ENCODE data around the gene PTGES2. TPM values are rescaled to one million over a fixed set of nuclear protein-coding genes. Genes with fewer than 3 reads are reported as not detected.
"Not testable (repeated sequence)": the region's sequence is repeated elsewhere in the genome, so short reads cannot be mapped to it uniquely, and the experiment has no call there.

The PTGES2 gene
- total RNA-seq, 1 donor from 2014 or later: 65.4 TPM

- intact Hi-C loops (cut with micrococcal nuclease): no loop called here
Measured at GRCh38 chr9:128139621-128140020, 12.1 kb upstream of the PTGES2 start.

GRCh38 chr9:128138001-128138400, 10.5 kb upstream of the PTGES2 start:
- intact Hi-C loops (cut with micrococcal nuclease): no loop called here

- intact Hi-C loops (cut with micrococcal nuclease): no loop called here
Measured at GRCh38 chr9:128136816-128137793, 9.6 kb upstream of the PTGES2 start.

- intact Hi-C loops (cut with micrococcal nuclease): not testable (repeated sequence)
Measured at GRCh38 chr9:128135561-128135960, 8.0 kb upstream of the PTGES2 start.

- intact Hi-C loops (cut with micrococcal nuclease): not testable (repeated sequence)
Measured at GRCh38 chr9:128132139-128132538, 4.6 kb upstream of the PTGES2 start.

GRCh38 chr9:128131346-128131745, 3.8 kb upstream of the PTGES2 start:
- intact Hi-C loops (cut with micrococcal nuclease): not testable (repeated sequence)

GRCh38 chr9:128130651-128131050, 3.1 kb upstream of the PTGES2 start:
- intact Hi-C loops (cut with micrococcal nuclease): not testable (repeated sequence)

- intact Hi-C loops (cut with micrococcal nuclease): loop anchor here (5.0 kb wide), 6 partner anchors 72 to 733 kb away; partner anchors contain the start of genes CDK9, DNM1, LRSAM1 and RPL12
Measured at GRCh38 chr9:128129976-128130590, 2.6 kb upstream of the PTGES2 start.

- intact Hi-C loops (cut with micrococcal nuclease): loop anchor here (1.0 to 5.0 kb wide), 15 partner anchors 13 to 732 kb away; partner anchors contain the start of genes BBLN, CDK9, DNM1 and LRSAM1
Measured at GRCh38 chr9:128128836-128129590, 1.5 kb upstream of the PTGES2 start.

GRCh38 chr9:128127990-128128835, 684 bp upstream of the PTGES2 start:
- intact Hi-C loops (cut with micrococcal nuclease): loop anchor here (1.0 to 5.0 kb wide), 18 partner anchors 11 to 731 kb away; partner anchors contain the start of genes BBLN, CDK9, COQ4 and DNM1

GRCh38 chr9:128125580-128126354, 1.8 kb downstream of the PTGES2 start:
- intact Hi-C loops (cut with micrococcal nuclease): loop anchor here (2.0 to 5.0 kb wide), 7 partner anchors 77 to 728 kb away; partner anchors contain the start of genes CDK9, COQ4, DNM1 and LRSAM1

- intact Hi-C loops (cut with micrococcal nuclease): loop anchor here (5.0 kb wide), 6 partner anchors 77 to 728 kb away; partner anchors contain the start of genes CDK9, DNM1, LRSAM1 and RPL12
Measured at GRCh38 chr9:128124873-128125579, 2.5 kb downstream of the PTGES2 start.

GRCh38 chr9:128124451-128124850, 3.1 kb downstream of the PTGES2 start:
- intact Hi-C loops (cut with micrococcal nuclease): no loop called here

- intact Hi-C loops (cut with micrococcal nuclease): no loop called here
Measured at GRCh38 chr9:128123451-128124080, 4.0 kb downstream of the PTGES2 start.

- intact Hi-C loops (cut with micrococcal nuclease): no loop called here
Measured at GRCh38 chr9:128122809-128123175, 4.7 kb downstream of the PTGES2 start.

- intact Hi-C loops (cut with micrococcal nuclease): no loop called here
Measured at GRCh38 chr9:128121924-128122808, 5.4 kb downstream of the PTGES2 start.

- intact Hi-C loops (cut with micrococcal nuclease): no loop called here
Measured at GRCh38 chr9:128121466-128121810, 6.1 kb downstream of the PTGES2 start.
